ENCODE results near the gene ZNF212.

- no peak for TF ChIP-seq EZH2 (IDR thresholded peaks at IDR 0.05)
- no peak for TF ChIP-seq POLR2AphosphoS5 (IDR thresholded peaks at IDR 0.05; ENCODE audit: borderline replicate concordance, low read depth, low read length)
Observed at GRCh38 chr7:149293946-149294633, 54.6 kb downstream of the ZNF212 start.
